ENCODE data around the gene VARS2. TPM values are rescaled to one million over a fixed set of nuclear protein-coding genes. Genes with fewer than 3 reads are reported as not detected.

Gene VARS2
- polyA plus RNA-seq (2012; rRNA removed), result 31.2 TPM in 2 replicates
- polyA plus RNA-seq (2012; cell fraction: cytosol; rRNA removed), result 10.5 and 13.7 TPM in 2 replicates
- 139 and 142 TPM in 2 replicates for polyA plus RNA-seq (2012; cell fraction: nucleus; rRNA removed)

- H3K79me2 ChIP-seq (ENCODE audit: insufficient read depth), result peaks cover 5% of the 10 kb centered on the region
- no peaks in the 10 kb centered on the region for H3K27me3 ChIP-seq (ENCODE audit: insufficient read depth)
- peak within 1 kb of the TSS; percentile 56 to 66 for H3K4me3 ChIP-seq (ENCODE audit: low read depth in 2 of 2, low read length in 1 of 2)
- no peaks in the 10 kb centered on the region for H4K20me1 ChIP-seq (ENCODE audit: insufficient read depth)
- DNase-seq, result peak; percentile 99
- peak within 1 kb of the TSS; percentile 77 for H2AFZ ChIP-seq (ENCODE audit: low read depth)
- peaks cover 8% of the 10 kb centered on the region for H3F3A ChIP-seq (replicated peaks; ENCODE audit: insufficient read depth)
- POLR2A ChIA-PET, result interaction anchor here (1.0 to 1.5 kb wide), 3 partner anchors 31 to 179 kb away, joined by 4 to 7 read pairs (median 4); partner anchors contain the start of gene DDR1
- CTCF ChIA-PET, result interaction anchor here (0.6 to 7.2 kb wide), 25 partner anchors 9 to 634 kb away, joined by 3 to 86 read pairs (median 4); partner anchors contain the start of gene DDR1
- H3K36me3 ChIP-seq (replicated peaks in 1 of 2; ENCODE audit: control insufficient read depth in 1 of 2, insufficient read depth in 2 of 2, low read length in 1 of 2), result peaks cover 31 to 39% of the 10 kb centered on the region in 2 experiments
- WGBS (ENCODE audit: low lambda C conversion rate), result 5% methylated on average over 14 of the region's 52 CpGs
- peak within 1 kb of the TSS; percentile 79 to 87 for H3K27ac ChIP-seq (ENCODE audit: low read depth in 2 of 2, low read length in 1 of 2)
- no peaks in the 10 kb centered on the region for H3K9me3 ChIP-seq
- H3K4me2 ChIP-seq, result peak within 1 kb of the TSS; percentile 91
- peaks cover 9 to 18% of the 10 kb centered on the region in 2 experiments; a peak in 3 of 4 replicates for H3K4me1 ChIP-seq (ENCODE audit: control insufficient read depth in 1 of 2, insufficient read depth in 2 of 2, low read depth in 1 of 2, low read length in 1 of 2)
- peak within 1 kb of the TSS; percentile 88 for H3K9ac ChIP-seq
- H3K9me2 ChIP-seq, result no peaks in the 10 kb centered on the region
- TF ChIP-seq MXI1 (IDR thresholded peaks at IDR 0.05; ENCODE audit: low read depth, low read length) (peak; percentile 84), IRF3 (IDR thresholded peaks at IDR 0.05; ENCODE audit: low read depth, low read length) (no peak), ELF1 (IDR thresholded peaks at IDR 0.05) (0 out of 2 replicates have a peak, but pooled peaks have one; percentile 39), EP300 (IDR thresholded peaks at IDR 0.05; ENCODE audit: borderline replicate concordance in 1 of 2, low read depth in 1 of 2, low read length in 1 of 2) (no peak), SMC3 (IDR thresholded peaks at IDR 0.05; ENCODE audit: low read depth, low read length) (peak; percentile 27), RFX5 (IDR thresholded peaks at IDR 0.05; ENCODE audit: low read length) (no peak), RXRA (IDR thresholded peaks at IDR 0.05; ENCODE audit: borderline replicate concordance, low read depth) (no peak), GATA2 (CRISPR knock-in tag; IDR thresholded peaks at IDR 0.05) (no peak), TEAD4 (IDR thresholded peaks at IDR 0.05; ENCODE audit: borderline replicate concordance, insufficient read depth) (0 out of 2 replicates have a peak, but pooled peaks have one; percentile 19), TCF12 (IDR thresholded peaks at IDR 0.05) (peak; percentile 8; the same call in 1 of the 2 replicates), USF2 (IDR thresholded peaks at IDR 0.05; ENCODE audit: borderline replicate concordance, low read depth, low read length) (no peak), NRF1 (IDR thresholded peaks at IDR 0.05; ENCODE audit: low read depth, low read length) (peak; percentile 97), YY1 (IDR thresholded peaks at IDR 0.05; ENCODE audit: low read depth) (0 out of 2 replicates have a peak, but pooled peaks have one; percentile 42), POLR2AphosphoS5 (IDR thresholded peaks at IDR 0.05; ENCODE audit: low read depth, low read length) (peak; percentile 75), TAF1 (IDR thresholded peaks at IDR 0.05; ENCODE audit: borderline replicate concordance, low read depth, low read length) (peak; percentile 69; the same call in 1 of the 2 replicates), FOSL2 (IDR thresholded peaks at IDR 0.05; ENCODE audit: borderline replicate concordance, low read depth) (no peak), FOXJ3 (CRISPR knock-in tag; IDR thresholded peaks at IDR 0.05) (no peak), EZH2phosphoT487 (IDR thresholded peaks at IDR 0.05; ENCODE audit: borderline replicate concordance, low read depth) (no peak), CHD2 (IDR thresholded peaks at IDR 0.05; ENCODE audit: low read length, partially characterized antibody) (peak; percentile 22), FOXM1 (IDR thresholded peaks at IDR 0.05; ENCODE audit: low read depth) (no peak), RAD21 (IDR thresholded peaks at IDR 0.05; ENCODE audit: low read length) (peak; percentile 38), MEF2A (IDR thresholded peaks at IDR 0.05; ENCODE audit: borderline replicate concordance, low read depth) (no peak)
- TF ChIP-seq, protein P1, sequence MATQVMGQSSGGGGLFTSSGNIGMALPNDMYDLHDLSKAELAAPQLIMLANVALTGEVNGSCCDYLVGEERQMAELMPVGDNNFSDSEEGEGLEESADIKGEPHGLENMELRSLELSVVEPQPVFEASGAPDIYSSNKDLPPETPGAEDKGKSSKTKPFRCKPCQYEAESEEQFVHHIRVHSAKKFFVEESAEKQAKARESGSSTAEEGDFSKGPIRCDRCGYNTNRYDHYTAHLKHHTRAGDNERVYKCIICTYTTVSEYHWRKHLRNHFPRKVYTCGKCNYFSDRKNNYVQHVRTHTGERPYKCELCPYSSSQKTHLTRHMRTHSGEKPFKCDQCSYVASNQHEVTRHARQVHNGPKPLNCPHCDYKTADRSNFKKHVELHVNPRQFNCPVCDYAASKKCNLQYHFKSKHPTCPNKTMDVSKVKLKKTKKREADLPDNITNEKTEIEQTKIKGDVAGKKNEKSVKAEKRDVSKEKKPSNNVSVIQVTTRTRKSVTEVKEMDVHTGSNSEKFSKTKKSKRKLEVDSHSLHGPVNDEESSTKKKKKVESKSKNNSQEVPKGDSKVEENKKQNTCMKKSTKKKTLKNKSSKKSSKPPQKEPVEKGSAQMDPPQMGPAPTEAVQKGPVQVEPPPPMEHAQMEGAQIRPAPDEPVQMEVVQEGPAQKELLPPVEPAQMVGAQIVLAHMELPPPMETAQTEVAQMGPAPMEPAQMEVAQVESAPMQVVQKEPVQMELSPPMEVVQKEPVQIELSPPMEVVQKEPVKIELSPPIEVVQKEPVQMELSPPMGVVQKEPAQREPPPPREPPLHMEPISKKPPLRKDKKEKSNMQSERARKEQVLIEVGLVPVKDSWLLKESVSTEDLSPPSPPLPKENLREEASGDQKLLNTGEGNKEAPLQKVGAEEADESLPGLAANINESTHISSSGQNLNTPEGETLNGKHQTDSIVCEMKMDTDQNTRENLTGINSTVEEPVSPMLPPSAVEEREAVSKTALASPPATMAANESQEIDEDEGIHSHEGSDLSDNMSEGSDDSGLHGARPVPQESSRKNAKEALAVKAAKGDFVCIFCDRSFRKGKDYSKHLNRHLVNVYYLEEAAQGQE (IDR thresholded peaks at IDR 0.05; ENCODE audit: low read depth, low read length), result no peak
- TF ChIP-seq, protein P2, sequence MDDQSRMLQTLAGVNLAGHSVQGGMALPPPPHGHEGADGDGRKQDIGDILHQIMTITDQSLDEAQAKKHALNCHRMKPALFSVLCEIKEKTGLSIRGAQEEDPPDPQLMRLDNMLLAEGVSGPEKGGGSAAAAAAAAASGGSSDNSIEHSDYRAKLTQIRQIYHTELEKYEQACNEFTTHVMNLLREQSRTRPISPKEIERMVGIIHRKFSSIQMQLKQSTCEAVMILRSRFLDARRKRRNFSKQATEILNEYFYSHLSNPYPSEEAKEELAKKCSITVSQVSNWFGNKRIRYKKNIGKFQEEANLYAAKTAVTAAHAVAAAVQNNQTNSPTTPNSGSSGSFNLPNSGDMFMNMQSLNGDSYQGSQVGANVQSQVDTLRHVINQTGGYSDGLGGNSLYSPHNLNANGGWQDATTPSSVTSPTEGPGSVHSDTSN (IDR thresholded peaks at IDR 0.05), result no peak
- TF ChIP-seq, protein P3, sequence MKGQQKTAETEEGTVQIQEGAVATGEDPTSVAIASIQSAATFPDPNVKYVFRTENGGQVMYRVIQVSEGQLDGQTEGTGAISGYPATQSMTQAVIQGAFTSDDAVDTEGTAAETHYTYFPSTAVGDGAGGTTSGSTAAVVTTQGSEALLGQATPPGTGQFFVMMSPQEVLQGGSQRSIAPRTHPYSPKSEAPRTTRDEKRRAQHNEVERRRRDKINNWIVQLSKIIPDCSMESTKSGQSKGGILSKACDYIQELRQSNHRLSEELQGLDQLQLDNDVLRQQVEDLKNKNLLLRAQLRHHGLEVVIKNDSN (IDR thresholded peaks at IDR 0.05; ENCODE audit: borderline replicate concordance, low read depth), result no peak
Measured at GRCh38 chr6:30914076-30914853, at the start of gene VARS2. Gene VARS2 (plus strand): TSS chr6:30914238. CDS start chr6:30914837, 599 bp downstream.
